GM12878 (cell line): ENCODE measurements around the gene HMMR. TPM values are rescaled to one million over a fixed set of nuclear protein-coding genes. Genes with fewer than 3 reads are reported as not detected.

Experiments used
- BHLHE40 ChIP-seq, 2 experiments: fragments of 450-650 bp in 1 of 2; IDR thresholded peaks; 2 replicates each; pipeline ENCODE4 v1.6.1; 2011 to 2017; ENCODE audit warnings: low read depth in 2 of 2, borderline replicate concordance in 1 of 2, improper control_type of control experiment in 1 of 2, low read length in 1 of 2, mild to moderate bottlenecking in 1 of 2
- CBFB ChIP-seq: IDR thresholded peaks from 2 replicates; pipeline ENCODE4 v1.6.1; 2016; ENCODE audit warnings: antibody characterized with exemption, low read depth
- CHD2 ChIP-seq: IDR thresholded peaks from 2 replicates; pipeline ENCODE4 v1.6.1; 2011; ENCODE audit warnings: low read depth, low read length, improper control_type of control experiment, borderline replicate concordance
- DPF2 ChIP-seq: fragments of 450-650 bp; IDR thresholded peaks from 2 replicates; pipeline ENCODE4 v1.6.1; 2017; ENCODE audit warnings: mild to moderate bottlenecking
- EZH2 ChIP-seq: IDR thresholded peaks from 2 replicates; pipeline ENCODE4 v1.6.1; 2012; ENCODE audit warnings: low read depth, mild to moderate bottlenecking, control low read depth, inconsistent platforms, low read length, borderline replicate concordance; ENCODE audit not compliant: control insufficient read depth
- FOXM1 ChIP-seq: IDR thresholded peaks from 2 replicates; pipeline ENCODE4 v1.6.1; 2012; ENCODE audit warnings: low read depth, mild to moderate bottlenecking, inconsistent platforms, low read length, moderate library complexity
- HDAC2 ChIP-seq: fragments of 200-600 bp; sonication (generic); IDR thresholded peaks from 2 replicates; pipeline ENCODE4 v1.6.1; 2017
- HDAC6 ChIP-seq: fragments of 200-600 bp; sonication (generic); IDR thresholded peaks from one replicate; pipeline ENCODE4 v1.8.0; 2017; ENCODE audit warnings: antibody characterized with exemption; ENCODE audit not compliant: unreplicated experiment
- IKZF1 ChIP-seq: fragments of 450-650 bp; conservative IDR thresholded peaks from 2 replicates; pipeline ENCODE4 v1.6.1; 2017; ENCODE audit warnings: antibody characterized with exemption, mild to moderate bottlenecking
- JUNB ChIP-seq: IDR thresholded peaks from 2 replicates; pipeline ENCODE4 v1.6.1; 2016; ENCODE audit warnings: antibody characterized with exemption, mild to moderate bottlenecking
- MAX ChIP-seq: IDR thresholded peaks from 2 replicates; pipeline ENCODE4 v1.6.1; 2012; ENCODE audit warnings: low read depth, low read length, improper control_type of control experiment
- MEF2A ChIP-seq: IDR thresholded peaks from 2 replicates; pipeline ENCODE4 v1.6.1; 2011; ENCODE audit warnings: low read depth, mild to moderate bottlenecking, low read length, moderate library complexity; ENCODE audit not compliant: insufficient read depth
- RAD21 ChIP-seq: IDR thresholded peaks from 2 replicates; pipeline ENCODE4 v1.6.1; 2011; ENCODE audit warnings: mild to moderate bottlenecking, low read depth, low read length, moderate library complexity; ENCODE audit not compliant: insufficient read depth
- RFX5 ChIP-seq: IDR thresholded peaks from 2 replicates; pipeline ENCODE4 v1.6.1; 2011; ENCODE audit warnings: low read depth, low read length, improper control_type of control experiment
- RUNX3 ChIP-seq: IDR thresholded peaks from 2 replicates; pipeline ENCODE4 v1.6.1; 2012; ENCODE audit warnings: low read length, inconsistent platforms
- SIN3A ChIP-seq: IDR thresholded peaks from 2 replicates; pipeline ENCODE4 v1.6.1; 2012; ENCODE audit warnings: low read depth, low read length, improper control_type of control experiment
- SUPT20H ChIP-seq: IDR thresholded peaks from 2 replicates; pipeline ENCODE4 v1.6.1; 2011; ENCODE audit warnings: low read depth, mild to moderate bottlenecking, low read length, moderate library complexity, borderline replicate concordance; ENCODE audit not compliant: control insufficient read depth
- TAF1 ChIP-seq: IDR thresholded peaks from 2 replicates; pipeline ENCODE4 v1.6.1; 2011; ENCODE audit warnings: mild to moderate bottlenecking, low read depth, low read length, borderline replicate concordance
- TBL1XR1 ChIP-seq: IDR thresholded peaks from 2 replicates; pipeline ENCODE4 v1.6.1; 2012; ENCODE audit warnings: low read depth, low read length, improper control_type of control experiment
- YBX1 ChIP-seq: fragments of 450-650 bp; IDR thresholded peaks from 2 replicates; pipeline ENCODE4 v1.6.1; 2016; ENCODE audit warnings: antibody characterized with exemption
- ZNF384 ChIP-seq: IDR thresholded peaks from 2 replicates; pipeline ENCODE4 v1.6.1; 2012; ENCODE audit warnings: low read depth, mild to moderate bottlenecking, low read length, improper control_type of control experiment, borderline replicate concordance
- polyA plus RNA-seq, 11 experiments: library from polyadenylated mRNA; depleted of rRNA in 4 of 11; unstranded in 6 of 11; stranded (reverse) in 5 of 11; fragments of >200 nt; fragmentation: Nextera tagmentation in 4 of 11; fragmentation: Illumina TruSeq in 1 of 11; extraction: Ambion mirVana in 4 of 11; extraction: Trizol in 1 of 11; gene quantifications; 1 replicate in 1 of 11; 2 replicates in 10 of 11; pipeline versions ENCODE4 v1.2.1 to v1.2.3, GENCODE V29; 2011 to 2016; ENCODE audit warnings: inconsistent platforms in 2 of 11, missing spikeins in 2 of 11, low read depth in 1 of 11
- total RNA-seq, 4 experiments: library from RNA; depleted of rRNA in 3 of 4; stranded (reverse); fragments of >200 nt in 3 of 4; fragmentation: Illumina TruSeq in 1 of 4; extraction: Trizol in 1 of 4; gene quantifications; 2 replicates each; pipeline versions ENCODE4 v1.2.1 to v1.2.3, GENCODE V29; 2013 to 2021

HMMR gene
- total and polyA plus RNA-seq, 10 of the 15 experiments (the other 5 are each of a cell fraction or from before 2014, with no cell fraction given) = 44.1 to 122 (median 64.2) TPM

- TF ChIP-seq SIN3A = peak; percentile 75
- TF ChIP-seq FOXM1 = peak; percentile 45
- TF ChIP-seq CBFB = peak; percentile 74; the same call in 1 of the 2 replicates
- 0 out of 2 replicates have a peak, but pooled peaks have one; percentile 15 for TF ChIP-seq RFX5
- TF ChIP-seq TBL1XR1 = peak; percentile 73; the same call in 1 of the 2 replicates
- peak; percentile 80; the same call in 1 of the 2 replicates for TF ChIP-seq CHD2
- no peak for TF ChIP-seq JUNB
- TF ChIP-seq IKZF1 = peak; percentile 91
- no peak for TF ChIP-seq SUPT20H
- no peak for TF ChIP-seq HDAC2
- TF ChIP-seq EZH2 = no peak
- peak; percentile 53; the same call in 1 of the 2 replicates for TF ChIP-seq TAF1
- TF ChIP-seq HDAC6 = peak; percentile 75
- 0 out of 2 replicates have a peak, but pooled peaks have one; percentile 50 for TF ChIP-seq DPF2
- TF ChIP-seq RUNX3 = peak; percentile 78
- peak; percentile 69 for TF ChIP-seq MAX
- TF ChIP-seq BHLHE40 (IDR thresholded peaks at IDR 0.05; ENCODE audit: borderline replicate concordance in 1 of 2, low read depth in 2 of 2, low read length in 1 of 2) = peak; percentile 70 to 73; a peak in 2 of 4 replicates
- TF ChIP-seq MEF2A = no peak
- TF ChIP-seq ZNF384 = peak; percentile 96
- no peak for TF ChIP-seq YBX1
- no peak for TF ChIP-seq RAD21
These were observed 45.1 kb downstream of the HMMR start, which contains the start of gene MAT2B (continued) for GRCh38 chr5:163505368-163506094.
